NOMO-1 treated with dmso at 0.1 percent for 144 hours (cell line): ENCODE data around the gene ZSCAN2.
"Not testable (repeated sequence)": the region's sequence is repeated elsewhere in the genome, so short reads cannot be mapped to it uniquely, and the experiment has no call there.

Experiments
- DNase-seq: peaks from one replicate; lab custom pipeline; 2025; ENCODE audit not compliant: unreplicated experiment; lab: John Stamatoyannopoulos, UW

Gene ZSCAN2

DNA sequence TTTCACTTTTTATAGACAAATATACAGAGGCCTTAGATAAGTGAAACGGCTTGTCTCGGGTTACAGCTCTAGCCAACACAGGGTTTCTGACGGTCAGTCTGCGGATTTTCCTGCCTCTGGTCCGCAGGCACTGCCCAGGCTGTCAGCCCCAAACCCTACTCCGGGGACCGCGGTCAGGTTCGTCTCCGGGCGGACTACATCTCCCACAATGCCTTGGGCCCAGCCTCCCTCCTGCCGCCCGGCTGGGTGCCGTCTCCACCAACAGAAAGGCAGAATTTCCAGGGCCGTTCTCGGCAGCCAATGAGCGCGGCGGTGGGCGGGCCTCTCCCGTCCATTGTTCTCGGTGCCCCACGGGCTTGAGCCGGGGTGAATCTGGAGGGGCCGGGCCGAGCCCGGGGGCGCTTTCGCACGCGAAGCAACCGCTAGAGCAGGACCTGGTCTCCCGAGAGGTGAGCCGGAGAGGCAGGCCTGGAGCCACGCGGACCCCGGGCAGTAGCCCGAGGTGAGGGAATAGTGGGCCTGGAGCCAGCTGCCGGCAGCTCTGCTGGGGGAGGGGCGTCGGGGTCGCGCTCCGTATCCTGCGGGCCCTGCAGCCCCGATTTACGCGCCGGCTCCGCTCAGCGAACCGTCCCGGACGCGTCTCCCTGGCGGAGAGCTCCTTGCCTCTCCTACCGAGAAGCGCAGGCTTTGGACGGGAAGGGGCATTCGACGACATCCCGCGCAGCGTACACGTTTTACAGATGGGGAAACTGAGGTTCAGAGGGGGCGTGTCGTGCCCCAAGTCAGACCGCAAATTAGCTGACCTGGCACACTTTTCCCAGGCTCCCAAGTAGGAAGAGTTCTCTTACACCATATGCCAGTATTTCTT, at the start of gene ZSCAN2:
Gene ZSCAN2, plus strand, starts transcription at position 323 of the 868 bp plus-strand sequence. CDS start 2,919 bp downstream, outside the sequence.
- peak; percentile 96 for DNase-seq

DNA sequence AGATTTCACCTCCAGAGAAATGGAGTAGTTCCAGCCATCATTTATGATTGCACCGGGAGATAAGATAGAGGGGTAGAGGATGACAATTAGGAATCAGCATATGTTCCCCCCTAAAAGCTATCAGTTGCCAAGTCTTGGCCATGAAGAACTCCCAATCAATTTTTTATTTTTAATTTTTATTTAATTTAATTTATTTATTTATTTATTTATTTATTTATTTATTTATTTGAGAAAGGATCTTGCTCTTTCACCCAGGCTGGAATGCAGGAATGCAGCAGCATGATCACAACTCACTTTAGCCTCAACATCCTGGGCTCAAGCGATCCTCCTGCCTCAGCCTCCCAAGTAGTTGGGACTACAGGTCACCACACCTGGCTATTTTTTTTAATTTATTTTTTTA, 49.2 kb upstream of the ZSCAN2 start:
- DNase-seq = not testable (repeated sequence)

DNA sequence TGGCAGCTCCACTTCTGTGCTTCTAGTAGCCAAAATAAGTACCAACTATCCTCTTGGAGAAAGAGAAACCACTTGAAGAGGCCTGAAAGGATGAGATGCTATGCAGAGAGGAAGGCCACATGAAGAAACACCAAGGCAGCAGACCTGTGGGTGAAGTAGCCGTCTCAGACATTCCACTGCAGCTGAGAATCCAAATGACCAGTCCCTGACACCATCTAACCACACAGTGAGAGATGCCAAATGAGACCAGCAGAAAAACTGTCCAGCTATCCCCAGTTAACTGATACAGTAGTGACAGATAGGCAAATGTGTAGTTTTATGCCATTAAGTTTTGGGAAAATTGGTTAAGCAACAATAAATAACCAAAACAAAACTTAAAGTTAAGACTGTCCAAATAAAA, 47.9 kb upstream of the ZSCAN2 start:
- DNase-seq = no peak

DNA sequence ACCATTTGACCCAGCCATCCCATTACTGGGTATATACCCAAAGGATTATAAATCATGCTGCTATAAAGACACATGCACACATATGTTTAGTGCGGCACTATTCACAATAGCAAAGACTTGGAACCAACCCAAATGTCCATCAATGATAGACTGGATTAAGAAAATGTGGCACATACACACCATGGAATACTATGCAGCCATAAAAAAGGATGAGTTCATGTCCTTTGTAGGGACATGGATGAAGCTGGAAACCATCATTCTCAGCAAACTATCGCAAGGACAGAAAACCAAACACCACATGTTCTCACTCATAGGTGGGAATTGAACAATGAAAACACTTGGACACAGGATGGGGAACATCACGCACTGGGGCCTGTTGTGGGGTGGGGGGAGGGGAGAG, 44.1 kb upstream of the ZSCAN2 start:
- not testable (repeated sequence) for DNase-seq

DNA sequence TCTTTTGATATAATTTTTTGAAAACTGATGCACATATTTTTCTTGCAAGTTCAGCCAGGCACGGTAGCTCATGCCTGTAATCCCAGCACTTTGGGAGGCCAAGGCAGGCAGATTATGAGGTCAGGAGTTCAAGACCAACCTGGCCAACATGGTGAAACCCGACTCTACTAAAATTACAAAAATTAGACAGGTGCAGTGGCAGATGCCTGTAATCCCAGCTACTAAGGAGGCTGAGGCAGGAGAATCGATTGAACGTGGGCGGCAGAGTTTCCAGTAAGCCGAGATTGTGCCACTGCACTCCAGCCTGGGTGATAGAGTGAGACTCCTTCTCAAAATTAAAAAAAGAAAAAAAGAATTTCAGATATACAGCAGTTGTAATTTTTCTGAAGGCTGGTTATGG, 32.8 kb upstream of the ZSCAN2 start:
- DNase-seq = not testable (repeated sequence)

DNA sequence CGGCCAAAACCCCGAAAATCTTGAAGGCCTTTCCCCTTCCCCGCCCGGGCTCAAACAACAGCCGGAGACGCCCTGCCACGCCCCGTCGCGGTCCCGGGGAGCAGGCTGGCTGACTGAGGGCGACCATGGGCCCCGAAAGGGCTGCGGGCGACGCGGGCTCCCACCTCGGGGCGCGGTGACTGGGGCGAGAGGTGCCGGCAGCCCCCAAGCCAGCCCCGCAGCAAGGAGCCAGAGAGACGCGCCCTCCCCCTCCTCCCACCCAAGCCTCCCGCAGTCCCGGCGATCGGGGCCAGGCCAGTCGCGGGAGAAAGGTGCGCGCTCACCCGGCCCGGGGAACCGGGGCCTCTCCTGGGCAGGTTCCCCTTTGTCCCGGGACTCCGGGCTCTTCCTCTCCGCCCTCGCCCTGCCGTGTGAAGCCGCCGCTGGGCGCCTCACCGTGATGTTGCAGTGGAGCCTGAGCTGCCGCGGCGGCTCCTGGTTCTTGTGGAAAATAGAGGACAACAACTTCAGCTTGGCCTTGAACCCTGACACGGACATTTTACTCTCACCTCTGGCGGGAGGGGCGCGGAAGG, 30.6 kb upstream of the ZSCAN2 start:
- no peak for DNase-seq

DNA sequence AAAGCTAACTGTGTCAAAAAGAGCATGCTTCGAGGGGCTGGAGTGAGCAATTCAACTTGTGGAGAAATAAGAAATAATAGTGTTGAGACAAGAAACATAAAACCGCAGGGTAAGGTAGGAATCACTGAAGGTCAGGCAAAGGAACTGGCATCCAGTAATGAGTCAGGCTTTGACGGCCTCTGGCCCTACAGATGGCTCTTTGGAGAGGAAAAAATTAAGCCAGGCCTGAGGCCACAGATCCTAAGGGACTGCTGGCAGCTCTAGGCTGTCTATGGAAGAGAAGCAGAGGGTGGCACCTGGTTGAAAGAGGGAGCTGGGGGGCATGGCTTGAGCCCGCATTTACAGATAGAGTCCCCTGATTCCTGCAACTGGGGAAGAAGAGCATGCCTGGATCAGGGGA, 28.6 kb upstream of the ZSCAN2 start:
- no peak for DNase-seq

DNA sequence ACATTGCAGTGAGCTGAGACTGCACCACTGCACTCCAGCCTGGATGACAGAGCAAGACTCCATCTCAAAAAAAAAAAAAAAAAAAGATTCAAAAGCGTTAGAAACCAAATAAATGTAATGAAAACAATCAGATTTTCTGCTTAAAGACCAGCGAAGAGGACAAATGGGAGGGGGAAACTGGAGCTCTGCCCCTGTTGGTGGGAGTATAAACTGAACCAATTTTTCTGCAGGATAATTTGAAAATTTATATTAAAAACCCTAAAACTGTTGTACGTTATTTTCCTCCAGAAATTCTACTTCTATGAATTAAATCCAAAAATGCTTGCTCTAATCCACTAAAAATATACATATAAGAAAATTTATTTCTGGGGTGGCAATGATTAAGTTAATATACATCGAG, 25.3 kb upstream of the ZSCAN2 start:
- DNase-seq = no peak

DNA sequence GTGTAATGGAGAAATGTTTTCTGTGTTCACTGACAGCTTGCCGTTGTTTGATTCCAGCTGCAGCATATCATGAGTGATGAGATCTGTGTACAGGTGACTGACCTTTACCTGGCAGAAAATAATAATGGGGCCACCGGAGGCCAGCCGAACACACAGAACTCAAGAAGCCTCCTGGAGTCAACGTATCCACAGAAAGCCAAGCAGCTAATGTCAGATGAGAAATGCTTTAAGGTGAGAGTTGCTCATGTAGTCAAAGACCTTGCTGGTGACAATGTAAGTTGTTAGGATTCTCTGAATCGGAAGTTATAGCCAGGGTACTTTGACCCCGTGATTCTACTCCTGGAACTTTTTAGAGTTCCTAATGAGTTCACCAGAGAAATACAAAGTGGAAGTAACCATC, 22.9 kb upstream of the ZSCAN2 start:
- not testable (repeated sequence) for DNase-seq

DNA sequence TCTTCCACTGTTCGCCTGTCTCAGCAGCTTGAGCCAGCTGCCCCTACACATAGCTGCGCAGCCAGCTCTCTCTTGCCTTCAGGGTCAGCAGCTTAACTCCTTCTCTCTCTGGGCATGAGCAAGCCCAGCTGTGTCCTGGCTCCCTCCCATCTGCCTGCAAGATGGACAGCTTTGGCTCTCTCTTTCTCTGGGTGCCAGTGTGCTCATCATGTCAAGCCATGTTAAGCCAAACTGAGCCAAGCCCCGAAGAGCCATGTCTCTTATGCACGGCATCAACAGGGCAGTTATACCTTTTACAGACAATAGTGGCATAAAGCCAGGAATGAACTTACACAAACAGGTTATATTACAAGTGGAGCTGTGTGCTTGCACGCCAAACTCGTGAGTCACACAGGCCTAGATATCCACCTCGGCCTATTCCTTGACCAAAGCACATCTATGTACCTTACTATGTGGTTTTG, 21.5 kb upstream of the ZSCAN2 start:
- not testable (repeated sequence) for DNase-seq

DNA sequence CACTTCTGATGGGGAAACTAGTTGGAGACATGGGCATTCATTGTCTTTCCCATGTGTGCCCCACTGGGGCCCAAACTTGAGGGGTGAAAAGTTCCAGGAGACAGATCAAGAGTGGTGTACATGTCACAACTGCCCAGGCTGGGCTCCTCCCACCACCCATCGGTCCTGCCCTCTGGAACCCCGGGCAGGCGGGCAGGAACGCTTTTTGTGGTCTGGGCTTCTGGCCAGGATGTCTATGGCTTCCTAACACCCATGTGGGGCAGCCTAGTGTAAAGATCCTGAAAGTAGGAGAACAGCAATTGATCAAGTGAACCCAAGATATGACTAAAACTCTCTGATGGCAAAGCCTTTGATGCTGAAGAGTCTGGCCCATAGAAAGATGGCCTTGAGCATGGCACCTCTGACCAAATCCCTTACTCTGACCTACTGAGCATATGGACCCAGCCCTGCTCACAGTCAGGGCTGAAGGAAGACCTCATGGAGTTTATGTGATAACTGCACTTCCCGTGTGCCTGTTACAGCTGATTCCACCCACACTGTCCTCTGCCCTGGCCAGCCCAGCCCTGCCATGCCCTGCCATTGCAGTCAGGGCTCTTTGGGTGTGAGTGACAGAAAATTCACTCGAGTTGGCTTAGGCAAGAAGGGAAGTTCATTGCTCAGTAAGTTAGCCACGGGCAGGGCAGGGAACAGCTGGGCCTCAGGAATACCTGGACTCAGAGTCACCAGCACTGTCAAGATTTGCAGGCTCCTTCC, 19.0 kb upstream of the ZSCAN2 start:
- not testable (repeated sequence) for DNase-seq

DNA sequence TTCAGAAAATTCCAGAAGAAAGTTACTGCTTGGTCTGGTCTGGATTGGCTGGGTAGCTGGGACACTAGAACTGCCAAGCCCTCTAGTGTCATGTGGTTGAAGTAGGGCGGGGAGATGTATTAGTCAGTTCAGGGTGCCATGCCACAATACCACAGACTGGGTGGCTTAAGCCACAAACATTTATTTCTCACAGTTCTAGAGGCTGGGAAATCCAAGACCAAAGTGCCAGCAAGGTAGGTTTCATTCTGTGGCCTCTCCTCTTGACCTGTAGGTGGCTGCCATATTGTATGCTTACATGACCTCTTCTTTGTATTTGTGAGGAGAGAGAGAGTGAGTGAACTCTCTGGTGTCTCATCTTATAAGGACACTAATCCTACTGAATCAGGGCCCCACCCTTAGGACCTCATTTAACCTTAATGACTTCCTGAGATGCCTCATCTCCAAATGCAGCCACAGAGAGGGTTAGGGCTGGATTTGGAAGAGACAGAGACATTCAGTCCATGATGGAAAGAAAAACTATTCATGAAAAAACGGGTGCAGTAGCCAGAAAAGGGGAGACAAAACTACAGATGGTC, 18.1 kb upstream of the ZSCAN2 start:
- DNase-seq = no peak

DNA sequence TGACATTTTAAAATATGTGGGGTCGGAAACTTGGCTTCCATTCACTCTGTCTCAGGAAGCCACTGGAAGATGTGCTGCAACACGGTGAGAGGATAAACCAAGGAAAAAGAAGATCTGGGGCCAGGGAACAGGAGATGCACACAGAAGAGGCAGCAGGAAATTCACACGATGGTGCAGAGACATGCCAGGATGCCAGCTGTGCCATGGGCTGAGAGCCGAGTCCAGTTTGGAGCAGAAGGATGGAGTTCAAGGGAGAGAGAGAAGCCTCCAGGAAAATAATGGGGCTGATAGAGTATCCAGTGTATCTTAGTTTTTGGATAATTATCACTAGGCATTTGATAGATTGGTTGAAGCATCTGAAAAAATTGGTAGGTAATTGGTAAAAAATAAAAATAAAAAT, 16.9 kb upstream of the ZSCAN2 start:
- not testable (repeated sequence) for DNase-seq

DNA sequence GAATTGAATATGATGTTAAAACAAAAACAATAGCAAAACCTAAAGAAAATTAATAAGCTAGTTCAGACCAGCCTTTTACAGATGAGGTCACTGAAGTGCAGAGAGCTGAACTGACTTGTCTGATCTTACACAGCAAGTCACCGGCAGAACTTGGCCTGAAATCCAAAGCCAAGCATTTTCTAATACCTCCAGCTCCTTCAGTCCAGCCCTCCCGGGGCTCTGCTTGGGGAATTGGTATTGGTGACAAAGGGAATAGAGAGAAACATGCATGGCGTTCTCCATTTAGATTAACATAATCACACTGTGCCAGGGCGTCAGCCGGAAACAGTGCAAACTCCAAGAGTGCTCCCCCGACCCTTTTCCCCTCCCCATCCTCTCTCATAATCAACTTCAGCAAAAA, 14.1 kb upstream of the ZSCAN2 start:
- no peak for DNase-seq

DNA sequence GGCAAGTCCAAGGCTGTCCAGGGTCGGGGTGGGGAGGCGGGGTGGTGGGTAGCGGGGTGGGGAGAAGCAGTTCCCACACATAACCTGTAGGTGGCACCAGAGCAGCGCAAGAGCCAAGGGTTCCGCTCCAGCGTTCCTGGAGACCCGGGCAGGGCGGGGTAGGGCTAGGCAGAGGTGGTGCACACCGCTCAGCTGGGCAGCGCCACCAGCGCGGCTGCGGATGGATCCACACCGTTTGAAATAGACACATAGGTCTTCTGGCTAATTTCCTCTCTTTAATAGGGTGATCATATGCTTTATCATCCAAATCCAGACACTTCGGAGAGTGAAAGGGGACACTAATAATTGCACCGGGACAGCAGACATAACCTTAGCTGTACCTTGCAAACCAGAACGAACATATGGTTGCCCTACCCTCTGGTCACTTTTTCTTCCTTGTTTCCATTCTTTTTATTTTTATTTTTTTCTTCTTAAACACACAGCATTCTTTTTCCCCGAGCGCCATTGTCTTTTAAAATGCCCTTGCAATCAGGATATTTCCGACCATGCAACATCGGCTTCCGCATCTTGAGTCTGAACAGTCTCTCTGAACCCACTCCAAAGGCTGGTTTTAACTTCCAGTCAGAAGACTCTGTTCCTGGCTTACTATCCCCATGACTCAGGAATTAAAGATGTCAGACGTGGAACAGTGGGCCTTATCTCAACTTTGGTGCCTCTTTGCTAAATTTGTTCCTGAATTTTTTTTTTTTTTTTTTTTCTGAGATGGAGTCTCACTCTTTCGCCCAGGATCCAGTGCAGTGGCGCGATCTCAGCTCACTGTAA, 12.5 kb upstream of the ZSCAN2 start:
- peak; percentile 83 for DNase-seq

DNA sequence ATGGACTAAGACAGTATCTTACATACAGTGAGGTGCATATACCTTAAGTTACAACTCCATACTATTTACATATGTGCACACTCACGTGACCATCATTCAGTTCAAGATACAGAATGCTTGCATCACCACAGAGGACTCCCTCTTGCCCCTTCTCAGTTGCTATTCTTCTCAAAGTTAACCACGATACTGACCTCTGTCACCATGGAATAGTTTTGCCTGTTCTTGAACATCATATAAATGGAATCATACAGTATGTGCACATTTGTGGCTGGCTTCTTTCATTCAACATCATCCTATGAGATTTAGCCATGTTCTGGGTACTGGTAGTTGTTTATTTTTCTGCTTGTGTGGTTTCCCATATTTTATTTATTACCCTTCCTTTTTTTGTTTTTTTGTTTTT, 10.4 kb upstream of the ZSCAN2 start:
- no peak for DNase-seq

DNA sequence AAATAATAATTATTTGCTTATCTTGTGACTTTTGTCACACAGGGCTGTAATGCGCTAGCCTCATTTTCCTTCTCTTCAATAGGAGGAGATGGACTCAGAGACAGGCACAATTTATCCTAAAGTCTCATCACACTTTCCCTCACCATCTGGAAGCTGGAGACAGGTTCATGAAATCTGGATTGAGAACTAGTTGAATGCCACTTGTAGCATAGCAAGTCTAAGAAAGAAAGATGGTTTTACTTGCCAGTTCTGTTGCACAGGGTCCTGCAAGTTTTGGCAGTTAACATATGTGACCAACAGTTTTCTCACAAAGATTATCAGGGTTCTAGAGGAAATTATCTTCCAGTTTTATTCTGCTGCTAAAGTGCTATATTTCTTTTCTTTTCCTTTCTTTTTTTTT, 9.0 kb upstream of the ZSCAN2 start:
- no peak for DNase-seq

DNA sequence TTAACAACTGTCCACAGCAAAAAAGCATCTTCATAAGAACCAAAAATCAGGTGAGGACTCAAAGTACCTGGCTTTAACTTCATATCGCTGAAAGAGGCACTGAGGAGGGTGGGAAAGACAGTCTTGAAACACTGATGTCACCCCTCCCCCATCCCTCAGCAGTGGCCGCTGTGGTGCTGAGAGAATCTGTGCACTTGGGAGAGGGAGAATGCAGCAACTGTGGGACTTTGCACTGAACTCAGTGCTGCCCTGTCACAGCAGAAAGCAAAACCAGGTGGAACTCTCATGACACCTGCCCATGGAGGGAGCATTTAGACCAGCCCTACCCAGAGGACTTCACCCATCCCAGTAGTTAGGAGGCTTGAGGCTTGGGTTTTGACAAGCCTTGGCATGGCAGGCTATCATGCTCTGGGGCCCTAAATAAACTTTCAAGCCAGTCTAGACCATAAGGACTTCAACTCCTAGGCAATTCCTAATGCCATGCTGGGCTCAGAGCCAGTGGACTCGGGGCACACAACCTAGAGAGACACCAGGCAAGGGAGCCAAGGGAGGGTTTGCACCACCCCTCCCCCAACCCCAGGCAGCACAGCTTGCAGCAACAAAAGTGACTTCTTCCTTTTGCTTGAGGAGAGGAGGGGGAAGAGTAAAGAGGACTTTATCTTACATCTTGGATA, 6.1 kb upstream of the ZSCAN2 start:
- peak; percentile 19 for DNase-seq

DNA sequence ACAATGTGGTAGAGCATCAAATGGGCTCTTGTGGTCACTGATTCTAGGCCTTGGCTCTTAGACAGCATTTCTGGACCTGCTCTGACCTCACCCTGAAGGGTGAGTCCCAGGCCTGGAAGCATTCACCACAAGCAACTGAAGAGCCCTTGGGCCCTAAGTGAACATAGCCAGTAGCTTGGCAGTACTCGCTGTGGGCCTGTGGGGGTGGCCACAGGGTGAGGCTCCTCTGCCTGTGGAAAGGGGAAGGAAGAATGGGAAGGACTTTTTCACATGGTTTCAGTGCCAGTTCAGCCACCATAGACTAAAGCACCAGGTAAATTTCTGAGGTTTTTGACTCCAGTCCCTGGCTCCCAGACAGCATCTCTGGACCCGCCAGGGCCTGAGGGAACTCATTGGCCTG, 5.1 kb upstream of the ZSCAN2 start:
- peak; percentile 63 for DNase-seq

DNA sequence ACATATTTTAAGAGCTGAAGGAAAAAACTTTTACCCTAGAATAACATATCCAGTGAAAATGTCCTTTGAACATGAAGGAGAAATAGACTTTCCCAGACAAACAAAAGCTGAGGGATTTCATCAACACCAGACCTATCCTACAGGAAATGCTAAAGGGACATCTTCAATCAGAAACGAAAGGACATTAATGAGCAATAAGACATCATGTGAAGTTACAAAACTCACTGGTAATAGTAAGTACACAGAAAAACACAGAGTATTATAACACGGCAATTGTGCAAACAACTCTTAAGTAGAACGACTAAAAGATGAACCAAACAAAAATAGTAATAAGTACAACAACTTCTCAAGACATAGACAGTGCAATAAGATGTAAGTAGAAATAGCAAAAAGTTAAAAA, 3.5 kb upstream of the ZSCAN2 start:
- no peak for DNase-seq
